Right hindlimb (tissue), 1 donor: Measurements from ENCODE around the gene BORCS8.
"Not testable (repeated sequence)": the region's sequence is repeated elsewhere in the genome, so short reads cannot be mapped to it uniquely, and the experiment has no call there.

Experiments used
- DNase-seq: peaks from one replicate; pipeline ENCODE4 v3.0.0-alpha.2; 2018

Gene BORCS8

GRCh38 chr19:19147344-19147743 lies 44.6 kb downstream of the BORCS8 start:
- DNase-seq, result no peak

GRCh38 chr19:19146865-19147264 lies 45.1 kb downstream of the BORCS8 start:
- no peak for DNase-seq

- peak; percentile 83 for DNase-seq
These were observed 46.0 kb downstream of the BORCS8 start for GRCh38 chr19:19145684-19146608.

- DNase-seq, result no peak
These were observed 46.7 kb downstream of the BORCS8 start for GRCh38 chr19:19145281-19145680.

- DNase-seq, result no peak
These were observed 49.6 kb downstream of the BORCS8 start for GRCh38 chr19:19142347-19142746.

GRCh38 chr19:19140476-19140875 lies 51.5 kb downstream of the BORCS8 start:
- no peak for DNase-seq

GRCh38 chr19:19139876-19140229 lies 52.1 kb downstream of the BORCS8 start:
- no peak for DNase-seq

- peak; percentile 98 for DNase-seq
These were observed 53.6 kb downstream of the BORCS8 start, which contains the start of gene TMEM161A for GRCh38 chr19:19138109-19138981. Gene TMEM161A (minus strand): TSS chr19:19138478. CDS start chr19:19138428, 50 bp downstream.

- no peak for DNase-seq
These were observed 54.3 kb downstream of the BORCS8 start for GRCh38 chr19:19137556-19138108.

- DNase-seq, result not testable (repeated sequence)
These were observed 56.2 kb downstream of the BORCS8 start for GRCh38 chr19:19135713-19136112.

- peak; percentile 68 for DNase-seq
These were observed 57.2 kb downstream of the BORCS8 start for GRCh38 chr19:19134687-19135158.

GRCh38 chr19:19133985-19134384 lies 58.0 kb downstream of the BORCS8 start:
- no peak for DNase-seq

- no peak for DNase-seq
These were observed 59.0 kb downstream of the BORCS8 start for GRCh38 chr19:19132912-19133311.

GRCh38 chr19:19131989-19132388 lies 60.0 kb downstream of the BORCS8 start:
- DNase-seq, result no peak
